ENCODE results near the gene CPTP. TPM values are rescaled to one million over a fixed set of nuclear protein-coding genes. Genes with fewer than 3 reads are reported as not detected.

CPTP gene
- total RNA-seq, 2 experiments from 2014 or later: 19.8 to 21.9 TPM

Other genes with a start within 250 kb of the CPTP start
- gene C1orf159, start 208.7 kb upstream of the CPTP start, total RNA-seq: 10 to 100 TPM; 18.6 to 19.9 TPM
- gene TTLL10, start 150.9 kb upstream of the CPTP start, total RNA-seq: not detected
- gene TNFRSF18, start 118.2 kb upstream of the CPTP start, total RNA-seq: 100 to 1,000 TPM; 115 to 116 TPM
- gene TNFRSF4, start 110.6 kb upstream of the CPTP start, total RNA-seq: 100 to 1,000 TPM; 237 to 243 TPM
- gene SDF4, start 92.8 kb upstream of the CPTP start, total RNA-seq: 100 to 1,000 TPM; 181 TPM
- gene B3GALT6, start 92.6 kb upstream of the CPTP start, total RNA-seq: 10 to 100 TPM; 13.3 to 14.4 TPM
- 1 to 10 TPM; 2.0 to 4.2 TPM for gene C1QTNF12, start 78.1 kb upstream of the CPTP start, total RNA-seq
- gene UBE2J2, start 50.9 kb upstream of the CPTP start, total RNA-seq: 10 to 100 TPM; 62.4 to 63.5 TPM
- gene SCNN1D, start 44.4 kb upstream of the CPTP start, total RNA-seq: 1 to 10 TPM; 3.9 to 4.4 TPM
- gene ACAP3, start 16.9 kb upstream of the CPTP start, total RNA-seq: 10 to 100 TPM; 64.4 to 72.3 TPM
- gene PUSL1, start 16.2 kb upstream of the CPTP start, total RNA-seq: 10 to 100 TPM; 17.9 to 20.0 TPM
- 100 to 1,000 TPM; 109 to 111 TPM for gene INTS11, start 142 bp upstream of the CPTP start, total RNA-seq
- under 1 TPM; 0.75 to 0.78 TPM for gene TAS1R3, start 6.5 kb downstream of the CPTP start, total RNA-seq
- gene DVL1, start 24.6 kb downstream of the CPTP start, total RNA-seq: 10 to 100 TPM; 36.0 to 37.8 TPM
- gene MXRA8, start 33.8 kb downstream of the CPTP start, total RNA-seq: under 1 TPM; 0.18 to 0.23 TPM
- gene AURKAIP1, start 50.4 kb downstream of the CPTP start, total RNA-seq: 100 to 1,000 TPM; 121 to 122 TPM
- gene CCNL2, start 74.5 kb downstream of the CPTP start, total RNA-seq: 100 to 1,000 TPM; 104 TPM
- gene MRPL20, start 82.5 kb downstream of the CPTP start, total RNA-seq: 10 to 100 TPM; 82.8 to 87.3 TPM
- gene ANKRD65, start 96.5 kb downstream of the CPTP start, total RNA-seq: not detected
- under 1 TPM; 0.33 to 0.45 TPM for gene VWA1, start 110.9 kb downstream of the CPTP start, total RNA-seq
- gene ATAD3C, start 124.9 kb downstream of the CPTP start, total RNA-seq: 1 to 10 TPM in 1 of 2 experiments, under 1 TPM in 1; 0.98 to 1.4 TPM
- gene ATAD3B, start 147.0 kb downstream of the CPTP start, total RNA-seq: 10 to 100 TPM; 25.5 to 26.9 TPM
- 10 to 100 TPM; 26.2 to 26.5 TPM for gene ATAD3A, start 187.4 kb downstream of the CPTP start, total RNA-seq
- under 1 TPM in 1 of 2 experiments, not detected in 1; 0.28 TPM for gene TMEM240, start 215.8 kb downstream of the CPTP start, total RNA-seq

Data from activated CD4-positive, alpha-beta memory T cell treated with anti-CD3 and anti-CD28 coated beads, Interleukin-2, amount 10 ng/mL, durations not matched to agents 7 days and 5 days (primary cell).